ENCODE data around the gene NAA30. TPM values are rescaled to one million over a fixed set of nuclear protein-coding genes. Genes with fewer than 3 reads are reported as not detected.

The NAA30 gene
- total RNA-seq, 1 experiment from 2014 or later, result 14.0 TPM

- ATAC-seq (peak; percentile 36; the same call in 1 of the 2 replicates), DNase-seq (ENCODE audit: low read depth, low spot score) (no peak)
- ChIA-PET POLR2A (no interaction called here), RAD21 (ENCODE audit: low non-redundant PET in 1 of 2, low total read pairs in 2 of 2, uncharacterized antibody in 2 of 2, unreplicated experiment in 2 of 2) (no interaction called here), CTCF (no interaction called here)
- H3K27me3 ChIP-seq (ENCODE audit: insufficient read depth, low read length), result no peaks in the 10 kb centered on the region
- H3K79me2 ChIP-seq (ENCODE audit: insufficient read depth, low read length), result no peaks in the 10 kb centered on the region
- BruUV-seq (replicated peaks), result no TSS peak
- intact Hi-C loops (cut with micrococcal nuclease), result no loop called here
- H3K36me3 ChIP-seq (ENCODE audit: control insufficient read depth in 1 of 2, insufficient read depth in 2 of 2, low read length in 2 of 2), result no peaks in the 10 kb centered on the region
- no peak overlapping the region for H3K9ac ChIP-seq (ENCODE audit: low read length)
- no peak overlapping the region for H3K4me3 ChIP-seq (replicated peaks in 1 of 2; ENCODE audit: low read depth in 1 of 2, low read length in 2 of 2)
- no peaks in the 10 kb centered on the region for H3K9me2 ChIP-seq (ENCODE audit: insufficient read depth)
- H3K27ac ChIP-seq (ENCODE audit: low read depth, low read length), result no peak overlapping the region
- no peak overlapping the region for H2AFZ ChIP-seq (ENCODE audit: low read depth, low read length, poor library complexity, severe bottlenecking)
- H4K20me1 ChIP-seq (ENCODE audit: insufficient read depth), result no peaks in the 10 kb centered on the region
- peaks cover 5 to 12% of the 10 kb centered on the region in 2 experiments; a peak in 3 of 4 replicates for H3K4me1 ChIP-seq (ENCODE audit: control insufficient read depth in 1 of 2, insufficient read depth in 2 of 2, low read length in 2 of 2)
- no peaks in the 10 kb centered on the region for H3K9me3 ChIP-seq (ENCODE audit: control insufficient read depth in 1 of 2, insufficient read depth in 1 of 2, low read depth in 1 of 2, low read length in 2 of 2)
- no peak overlapping the region for H3K4me2 ChIP-seq (ENCODE audit: low read length)
- no peak for TF ChIP-seq CBX3 (IDR thresholded peaks at IDR 0.05; ENCODE audit: low read depth)
- no peak for TF ChIP-seq ELF1 (IDR thresholded peaks at IDR 0.05; ENCODE audit: borderline replicate concordance, low read depth)
- TF ChIP-seq YY1 (IDR thresholded peaks at IDR 0.05; ENCODE audit: extremely low read depth, insufficient replicate concordance, low read depth, low read length), result no peak
- no peak for TF ChIP-seq EZH2phosphoT487 (IDR thresholded peaks at IDR 0.05; ENCODE audit: borderline replicate concordance)
Measured at GRCh38 chr14:57464008-57464730, 73.8 kb downstream of the NAA30 start.

Other genes starting within 250 kb of the NAA30 start
- 54.2 TPM for gene EXOC5, start 121.7 kb upstream of the NAA30 start, total RNA-seq (2021; ENCODE audit: unreplicated experiment)
- 25.3 TPM for gene AP5M1, start 121.6 kb upstream of the NAA30 start, total RNA-seq (2021; ENCODE audit: unreplicated experiment)
- gene CCDC198, start 103.3 kb downstream of the NAA30 start, total RNA-seq (2021; ENCODE audit: unreplicated experiment), result not detected